Breast epithelium (tissue), 3 donors: ENCODE data around the gene METTL24.

Experiments
- CTCF ChIP-seq, 3 donors: fragments of 450-650 bp; IDR thresholded peaks; one replicate each; pipeline ENCODE4 v1.5.1; 2016 to 2017; ENCODE audit warnings: antibody characterized with exemption in 3 of 3, mild to moderate bottlenecking in 3 of 3, moderate library complexity in 3 of 3
- POLR2AphosphoS5 ChIP-seq, 3 donors: sonication (generic); formaldehyde crosslinking; IDR thresholded peaks; one replicate each; pipeline ENCODE4 v1.6.1; 2017; ENCODE audit warnings: antibody characterized with exemption in 3 of 3

- TF ChIP-seq POLR2AphosphoS5 (IDR thresholded peaks at IDR 0.05) (no peak), CTCF (IDR thresholded peaks at IDR 0.05) (no peak)
Measured at GRCh38 chr6:110295451-110296165, 62.5 kb downstream of the METTL24 start.
